Measurements from ENCODE around the gene ZBTB21. TPM values are rescaled to one million over a fixed set of nuclear protein-coding genes. Genes with fewer than 3 reads are reported as not detected.

Gene ZBTB21
- total and polyA plus RNA-seq, 10 donors: 1.9 to 21.7 (median 14.0) TPM

DNA sequence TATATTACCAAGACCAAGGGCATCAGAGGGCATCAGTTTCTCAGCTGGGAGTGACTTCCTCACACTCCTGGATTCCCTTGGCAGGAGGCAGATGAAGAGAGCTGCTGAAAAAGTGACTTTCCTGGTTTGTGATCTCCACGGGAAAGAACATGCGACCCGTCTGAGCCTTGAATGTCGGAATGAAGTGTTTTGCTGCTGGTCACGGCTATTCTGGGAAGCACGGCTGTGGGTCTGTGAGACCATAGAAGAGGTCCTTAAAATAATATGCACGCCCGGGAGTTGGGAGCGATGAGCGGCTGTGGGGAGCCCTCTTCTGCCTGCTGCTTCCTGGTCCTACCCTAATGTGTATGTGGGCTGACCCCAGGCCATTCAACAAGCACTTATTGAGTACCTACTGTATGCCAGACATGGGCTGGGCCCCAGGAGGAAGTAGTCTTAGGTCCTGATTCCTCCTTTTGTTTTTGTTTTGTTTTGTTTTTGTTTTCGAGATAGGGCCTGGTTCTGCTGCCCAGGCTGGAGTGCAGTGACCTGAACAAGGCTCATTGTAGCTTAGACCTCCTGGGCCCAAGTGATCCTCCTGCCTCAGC, 47.8 kb upstream of the ZBTB21 start:
- intact Hi-C loops (cut with DNase I; ENCODE audit: low total_unique reads): no loop called here
- DNase-seq: peak; percentile 57
- WGBS, 5 donors: 64 to 75% (median 69%) methylated on average over 11 of the region's 11 CpGs

DNA sequence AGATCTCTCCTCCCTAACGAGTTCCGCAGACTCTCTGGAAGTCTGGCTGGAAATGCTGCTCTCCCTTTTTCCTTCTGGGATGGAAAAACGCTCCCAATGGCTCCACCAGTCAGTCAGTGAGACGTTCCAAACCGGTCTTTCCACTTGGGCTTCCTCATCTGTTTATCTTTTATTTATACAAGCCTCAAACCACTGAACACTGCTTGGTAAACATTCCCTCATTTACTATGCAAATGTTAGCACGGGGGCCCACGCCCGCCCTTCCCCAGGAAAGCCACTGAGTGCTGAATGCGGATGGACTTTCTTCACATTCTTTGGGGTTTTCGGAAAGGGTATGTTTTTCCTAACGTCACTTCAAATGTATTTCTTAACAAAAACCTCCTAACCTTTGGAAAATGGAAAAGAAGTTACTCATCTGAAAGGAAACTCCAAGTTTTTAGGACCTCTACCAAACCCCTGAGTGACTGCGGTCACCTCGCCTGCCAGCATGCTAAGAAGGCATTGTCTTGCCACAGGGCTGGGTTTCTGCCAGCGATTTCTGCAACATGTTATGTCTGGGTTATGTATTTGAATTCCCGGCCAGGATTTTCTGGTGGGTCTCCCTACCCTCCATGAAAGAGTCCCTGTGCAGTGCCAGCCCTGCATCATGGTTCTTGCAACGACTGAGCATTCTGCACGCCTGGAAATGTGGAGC, 47.0 kb upstream of the ZBTB21 start:
- Histone ChIP-seq H3K9me3 (no peaks in the 10 kb centered on the region), H3K27me3 (replicated peaks in 1 of 7) (no peaks in the 10 kb centered on the region), H3K36me3 (no peaks in the 10 kb centered on the region), H3K27ac (peak overlapping the region in 4 of 8 donors; percentile 5 to 57 (median 56)), H3K4me3 (no peak overlapping the region), H3K4me1 (peaks cover 12 to 51% (median 27%) of the 10 kb centered on the region in 6 donors)
- TF ChIP-seq, protein P1, sequence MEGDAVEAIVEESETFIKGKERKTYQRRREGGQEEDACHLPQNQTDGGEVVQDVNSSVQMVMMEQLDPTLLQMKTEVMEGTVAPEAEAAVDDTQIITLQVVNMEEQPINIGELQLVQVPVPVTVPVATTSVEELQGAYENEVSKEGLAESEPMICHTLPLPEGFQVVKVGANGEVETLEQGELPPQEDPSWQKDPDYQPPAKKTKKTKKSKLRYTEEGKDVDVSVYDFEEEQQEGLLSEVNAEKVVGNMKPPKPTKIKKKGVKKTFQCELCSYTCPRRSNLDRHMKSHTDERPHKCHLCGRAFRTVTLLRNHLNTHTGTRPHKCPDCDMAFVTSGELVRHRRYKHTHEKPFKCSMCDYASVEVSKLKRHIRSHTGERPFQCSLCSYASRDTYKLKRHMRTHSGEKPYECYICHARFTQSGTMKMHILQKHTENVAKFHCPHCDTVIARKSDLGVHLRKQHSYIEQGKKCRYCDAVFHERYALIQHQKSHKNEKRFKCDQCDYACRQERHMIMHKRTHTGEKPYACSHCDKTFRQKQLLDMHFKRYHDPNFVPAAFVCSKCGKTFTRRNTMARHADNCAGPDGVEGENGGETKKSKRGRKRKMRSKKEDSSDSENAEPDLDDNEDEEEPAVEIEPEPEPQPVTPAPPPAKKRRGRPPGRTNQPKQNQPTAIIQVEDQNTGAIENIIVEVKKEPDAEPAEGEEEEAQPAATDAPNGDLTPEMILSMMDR (IDR thresholded peaks at IDR 0.05 in 8 of 11, conservative IDR thresholded peaks at IDR 0.05 in 3 of 11): no peak
- TF ChIP-seq POLR2AphosphoS5 (IDR thresholded peaks at IDR 0.05): no peak
- no peak for TF ChIP-seq POLR2A (IDR thresholded peaks at IDR 0.05)
- 70 to 79% (median 76%) methylated on average over 17 of the region's 17 CpGs for WGBS, 5 donors
- DNase-seq: peak; percentile 68
- intact Hi-C loops (cut with DNase I; ENCODE audit: low total_unique reads): no loop called here

More for the DNA sequence above, 47.8 kb upstream of the ZBTB21 start:
- TF ChIP-seq, protein P1 (IDR thresholded peaks at IDR 0.05 in 8 of 11, conservative IDR thresholded peaks at IDR 0.05 in 3 of 11): no peak
- TF ChIP-seq POLR2AphosphoS5 (IDR thresholded peaks at IDR 0.05) (no peak), POLR2A (IDR thresholded peaks at IDR 0.05) (no peak)
- no peak overlapping the region for H3K4me3 ChIP-seq
- H3K27ac ChIP-seq: peak overlapping the region in 5 of 8 donors; percentile 5 to 57 (median 56)
- H3K4me1 ChIP-seq: peaks cover 17 to 58% (median 35%) of the 10 kb centered on the region in 6 donors
- H3K36me3 ChIP-seq: no peaks in the 10 kb centered on the region
- no peaks in the 10 kb centered on the region for H3K27me3 ChIP-seq (replicated peaks in 1 of 7)
- no peaks in the 10 kb centered on the region for H3K9me3 ChIP-seq

DNA sequence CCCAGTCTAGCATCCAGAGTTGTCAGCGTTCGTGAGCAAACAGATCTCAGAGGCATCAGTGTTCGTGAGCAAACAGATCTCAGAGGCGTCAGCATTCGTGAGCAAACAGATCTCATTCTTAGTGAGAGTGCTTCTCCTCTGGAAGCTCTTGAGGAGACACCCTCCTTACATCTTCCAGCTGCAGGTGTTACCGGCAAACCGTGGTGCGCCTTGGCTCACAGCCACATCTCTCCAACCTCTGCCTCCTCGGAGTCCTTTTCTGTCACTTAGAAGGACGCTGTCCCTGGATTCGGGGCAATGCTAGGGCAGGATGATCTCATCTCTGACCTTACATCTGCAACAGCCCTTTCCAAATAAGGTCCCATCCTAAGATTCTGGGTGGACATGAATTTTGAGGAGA, 46.3 kb upstream of the ZBTB21 start:
- WGBS, 5 donors: 76 to 83% (median 80%) methylated on average over 11 of the region's 11 CpGs

More for the DNA sequence above, 46.3 kb upstream of the ZBTB21 start:
- Histone ChIP-seq H3K4me1 (peaks cover 5 to 51% (median 21%) of the 10 kb centered on the region in 6 donors), H3K4me3 (no peak overlapping the region), H3K9me3 (no peaks in the 10 kb centered on the region), H3K27me3 (replicated peaks in 1 of 7) (no peaks in the 10 kb centered on the region), H3K27ac (no peak overlapping the region), H3K36me3 (no peaks in the 10 kb centered on the region)
- TF ChIP-seq, protein P1 (IDR thresholded peaks at IDR 0.05 in 8 of 11, conservative IDR thresholded peaks at IDR 0.05 in 3 of 11): no peak
- TF ChIP-seq POLR2AphosphoS5 (IDR thresholded peaks at IDR 0.05) (no peak), POLR2A (IDR thresholded peaks at IDR 0.05) (no peak)
- intact Hi-C loops (cut with DNase I; ENCODE audit: low total_unique reads): no loop called here
- peak; percentile 53 for DNase-seq

Measured in spleen (tissue), 11 donors.